COR-L47 (cell line): ENCODE results near the gene C4orf54.
A peak's percentile ranks its signal among the peaks of the same experiment; 100 is the strongest.

Experiments
- DNase-seq: peaks from one replicate; lab custom pipeline; 2025; lab: John Stamatoyannopoulos, UW

The C4orf54 gene

GRCh38 chr4:99657798-99658197 is at the start of gene C4orf54:
C4orf54 (minus strand) TSS chr4:99657828; CDS start chr4:99654648, 3,180 bp downstream.
- DNase-seq = no peak

GRCh38 chr4:99705891-99706290 is 48.3 kb upstream of the C4orf54 start:
- DNase-seq = no peak

- DNase-seq = no peak
Measured at GRCh38 chr4:99696801-99697200, 39.2 kb upstream of the C4orf54 start.

GRCh38 chr4:99693140-99693539 is 35.5 kb upstream of the C4orf54 start:
- no peak for DNase-seq

GRCh38 chr4:99690990-99691389 is 33.4 kb upstream of the C4orf54 start:
- DNase-seq = no peak

- no peak for DNase-seq
Measured at GRCh38 chr4:99690472-99690871, 32.8 kb upstream of the C4orf54 start.

GRCh38 chr4:99687120-99687519 is 29.5 kb upstream of the C4orf54 start:
- DNase-seq = peak; percentile 4

- no peak for DNase-seq
Measured at GRCh38 chr4:99685234-99685633, 27.6 kb upstream of the C4orf54 start.

- DNase-seq = no peak
Measured at GRCh38 chr4:99683895-99684294, 26.3 kb upstream of the C4orf54 start.

GRCh38 chr4:99679976-99680375 is 22.3 kb upstream of the C4orf54 start:
- DNase-seq = no peak

GRCh38 chr4:99679204-99679603 is 21.6 kb upstream of the C4orf54 start:
- no peak for DNase-seq

GRCh38 chr4:99677161-99677560 is 19.5 kb upstream of the C4orf54 start:
- DNase-seq = no peak

GRCh38 chr4:99670409-99671073 is 12.9 kb upstream of the C4orf54 start:
- DNase-seq = no peak

- no peak for DNase-seq
Measured at GRCh38 chr4:99669084-99669483, 11.5 kb upstream of the C4orf54 start.

- DNase-seq = no peak
Measured at GRCh38 chr4:99668472-99668871, 10.8 kb upstream of the C4orf54 start.

- DNase-seq = peak; percentile 11
Measured at GRCh38 chr4:99665983-99666382, 8.4 kb upstream of the C4orf54 start.

- DNase-seq = no peak
Measured at GRCh38 chr4:99664716-99665115, 7.1 kb upstream of the C4orf54 start.

- no peak for DNase-seq
Measured at GRCh38 chr4:99661907-99662306, 4.3 kb upstream of the C4orf54 start.

- DNase-seq = no peak
Measured at GRCh38 chr4:99658666-99659065, 1.0 kb upstream of the C4orf54 start.

- peak; percentile 85 for DNase-seq
Measured at GRCh38 chr4:99655308-99656081, 2.1 kb downstream of the C4orf54 start.

- no peak for DNase-seq
Measured at GRCh38 chr4:99654361-99654761, 3.3 kb downstream of the C4orf54 start.

- no peak for DNase-seq
Measured at GRCh38 chr4:99653916-99654315, 3.7 kb downstream of the C4orf54 start.

- DNase-seq = no peak
Measured at GRCh38 chr4:99652596-99653436, 4.8 kb downstream of the C4orf54 start.
